SU-DHL-6 (cell line): ENCODE measurements around the gene ACTG1.

Experiments used
- H2AFZ ChIP-seq: fragments of 200-600 bp; sonication (generic); 2 replicates; pipeline ENCODE4 v1.6.1; 2014; ENCODE audit warnings: low read depth, mild to moderate bottlenecking, moderate library complexity, mixed read lengths, antibody characterized with exemption, low read length; ENCODE audit not compliant: severe bottlenecking
- H3F3A ChIP-seq: fragments of 200-600 bp; shearing (Covaris generic); 2 replicates; pipeline ENCODE4 v1.6.0; 2016; ENCODE audit warnings: antibody characterized with exemption, mild to moderate bottlenecking; ENCODE audit not compliant: insufficient read depth
- H3K27ac ChIP-seq: fragments of 200-600 bp; sonication (generic); 2 replicates; pipeline ENCODE4 v1.5.1; 2016; ENCODE audit warnings: low read depth, mild to moderate bottlenecking, low read length, moderate library complexity, mixed read lengths
- H3K27me3 ChIP-seq: fragments of 200-600 bp; sonication (generic), shearing (Covaris generic); 2 replicates; pipeline ENCODE4 v1.6.0; 2014; ENCODE audit warnings: mild to moderate bottlenecking, low read length
- H3K36me3 ChIP-seq: fragments of 200-600 bp; sonication (generic); 2 replicates; pipeline ENCODE4 v1.6.1; 2014; ENCODE audit warnings: mild to moderate bottlenecking, low read length, mixed read lengths
- H3K4me2 ChIP-seq: fragments of 300-600, 200-600 bp; shearing (Covaris generic), sonication (generic); 2 replicates; pipeline ENCODE4 v1.6.0; 2014; ENCODE audit warnings: low read length, low read depth, mild to moderate bottlenecking; ENCODE audit not compliant: poor library complexity, severe bottlenecking
- H3K4me3 ChIP-seq: fragments of 200-600 bp; sonication (generic); 2 replicates; pipeline ENCODE4 v1.5.1; 2014; ENCODE audit warnings: antibody characterized with exemption, low read length, mild to moderate bottlenecking, mixed read lengths; ENCODE audit not compliant: insufficient read depth, poor library complexity, severe bottlenecking
- H3K79me2 ChIP-seq: fragments of 200-600 bp; sonication (generic); 2 replicates; pipeline ENCODE4 v1.6.1; 2014; ENCODE audit warnings: mild to moderate bottlenecking, low read length, moderate library complexity; ENCODE audit not compliant: insufficient read depth
- H3K9ac ChIP-seq: fragments of 200-600 bp; sonication (generic); 2 replicates; pipeline ENCODE4 v1.7.0; 2014; ENCODE audit warnings: mild to moderate bottlenecking, low read length
- H3K9me2 ChIP-seq: fragments of 200-600 bp; sonication (generic); replicated peaks from 2 replicates; pipeline ENCODE4 v1.6.1; 2014; ENCODE audit warnings: low read length; ENCODE audit not compliant: insufficient read depth
- H3K9me3 ChIP-seq: fragments of 200-600 bp; sonication (generic); 2 replicates; pipeline ENCODE4 v1.6.1; 2014; ENCODE audit warnings: low read length, mixed read lengths; ENCODE audit not compliant: insufficient read depth
- H4K20me1 ChIP-seq: fragments of 200-600 bp; sonication (generic); 2 replicates; pipeline ENCODE4 v1.6.1; 2014; ENCODE audit warnings: low read depth, mild to moderate bottlenecking, antibody characterized with exemption, low read length, moderate library complexity, mixed read lengths
- CTCF ChIP-seq: fragments of 200-600 bp; sonication (generic); IDR thresholded peaks from one replicate; pipeline ENCODE4 v1.5.1; 2017; ENCODE audit warnings: antibody characterized with exemption, mild to moderate bottlenecking, low read length, moderate library complexity; ENCODE audit not compliant: insufficient read depth, poor library complexity, severe bottlenecking
- EZH2phosphoT487 ChIP-seq: fragments of 200-600 bp; sonication (generic), shearing (Covaris generic); conservative IDR thresholded peaks from 2 replicates; pipeline ENCODE4 v1.6.1; 2018; ENCODE audit warnings: mild to moderate bottlenecking, antibody characterized with exemption, low read length, moderate library complexity, mixed read lengths

The ACTG1 gene

GRCh38 chr17:81550285-81550684 is 37.7 kb upstream of the ACTG1 start:
- Histone ChIP-seq H3K9me2 (no peaks in the 10 kb centered on the region), H3K4me2 (no peak overlapping the region), H4K20me1 (no peaks in the 10 kb centered on the region; the same call in 1 of the 2 replicates), H3K36me3 (no peaks in the 10 kb centered on the region), H3K27ac (no peak overlapping the region), H2AFZ (no peak overlapping the region), H3F3A (no peaks in the 10 kb centered on the region), H3K9ac (no peak overlapping the region), H3K79me2 (peaks cover 14% of the 10 kb centered on the region), H3K27me3 (no peaks in the 10 kb centered on the region), H3K9me3 (no peaks in the 10 kb centered on the region), H3K4me3 (no peak overlapping the region)
- TF ChIP-seq CTCF (no peak), EZH2phosphoT487 (no peak)

- Histone ChIP-seq H3K9me2 (no peaks in the 10 kb centered on the region), H3K79me2 (peaks cover 14% of the 10 kb centered on the region), H3K9ac (no peak overlapping the region), H4K20me1 (no peaks in the 10 kb centered on the region; the same call in 1 of the 2 replicates), H3K9me3 (no peaks in the 10 kb centered on the region), H3K4me2 (no peak overlapping the region), H3K4me3 (no peak overlapping the region), H3K27ac (no peak overlapping the region), H3F3A (no peaks in the 10 kb centered on the region), H2AFZ (no peak overlapping the region), H3K36me3 (no peaks in the 10 kb centered on the region), H3K27me3 (no peaks in the 10 kb centered on the region)
- TF ChIP-seq EZH2phosphoT487 (no peak), CTCF (no peak)
Observed at GRCh38 chr17:81549826-81550225, 37.2 kb upstream of the ACTG1 start.

GRCh38 chr17:81549031-81549557 is 36.5 kb upstream of the ACTG1 start:
- Histone ChIP-seq H3F3A (no peaks in the 10 kb centered on the region), H3K9me2 (no peaks in the 10 kb centered on the region), H3K4me2 (no peak overlapping the region), H4K20me1 (no peaks in the 10 kb centered on the region; the same call in 1 of the 2 replicates), H3K9ac (no peak overlapping the region), H3K27ac (no peak overlapping the region), H2AFZ (no peak overlapping the region), H3K9me3 (no peaks in the 10 kb centered on the region), H3K36me3 (no peaks in the 10 kb centered on the region), H3K4me3 (no peak overlapping the region), H3K27me3 (no peaks in the 10 kb centered on the region), H3K79me2 (peaks cover 14% of the 10 kb centered on the region)
- TF ChIP-seq EZH2phosphoT487 = no peak
- TF ChIP-seq CTCF = no peak
